Astrocyte (in vitro differentiated cells and primary cell): Measurements from ENCODE around the gene NXPH4.

Experiments used
- CTCF ChIP-seq: IDR thresholded peaks from 2 replicates; pipeline ENCODE4 v1.5.1; 2011; ENCODE audit warnings: low read depth, mild to moderate bottlenecking, inconsistent platforms, low read length, moderate library complexity; ENCODE audit not compliant: insufficient read depth
- EZH2 ChIP-seq: IDR thresholded peaks from 2 replicates; pipeline ENCODE4 v1.6.1; 2012; ENCODE audit warnings: mild to moderate bottlenecking, low read length, inconsistent platforms; ENCODE audit not compliant: insufficient read depth

GRCh38 chr12:57199191-57199590 lies 17.4 kb upstream of the NXPH4 start:
- TF ChIP-seq CTCF (no peak), EZH2 (no peak)
